T-cell (primary cell): ENCODE measurements around the gene CASR. TPM values are rescaled to one million over a fixed set of nuclear protein-coding genes. Genes with fewer than 3 reads are reported as not detected.

ENCODE experiments used
- ATAC-seq, 4 experiments: fragments of 200-7000 bp in 3 of 4; fragments of 150-1000 bp in 1 of 4; cut with Tn5 transposase; replicated peaks in 1 of 4; 1 replicate in 3 of 4; 2 replicates in 1 of 4; pipeline ENCODE4 v1.10.0; 2021; ENCODE audit warnings: moderate library complexity in 3 of 4, mild to moderate bottlenecking in 2 of 4, moderate number of reproducible peaks in 1 of 4
- CTCF ChIA-PET, 2 donors: fragments of 300-600 bp; sonication (Branson Sonifier 250); formaldehyde crosslinking; loops; one replicate each; lab custom pipeline; 2022; ENCODE audit warnings: antibody characterized with exemption in 2 of 2; lab: Charles Lee
- POLR2A ChIA-PET, 2 donors: fragments of 300-600 bp; sonication (Branson Sonifier 250); formaldehyde crosslinking; loops; one replicate each; lab custom pipeline; 2022; ENCODE audit warnings: antibody characterized with exemption in 2 of 2; lab: Charles Lee
- DNase-seq, 35 experiments: peaks; one replicate each; pipeline versions ENCODE4 v3.0.0 to v3.0.0-alpha.2; 2013 to 2023
- H3K27ac ChIP-seq: one replicate; pipeline ENCODE4 v1.5.1; 2013; ENCODE audit warnings: low read length
- H3K27me3 ChIP-seq, 2 experiments: replicated peaks in 1 of 2; 1 replicate in 1 of 2; 2 replicates in 1 of 2; pipeline versions ENCODE4 v1.6.1 to v1.7.0; 2013; ENCODE audit warnings: low read length in 1 of 2, mixed read lengths in 1 of 2; ENCODE audit not compliant: control insufficient read depth in 2 of 2, insufficient read depth in 2 of 2; ENCODE audit errors: extremely low read depth in 1 of 2
- H3K36me3 ChIP-seq, 2 donors: 1 replicate in 1 of 2; 2 replicates in 1 of 2; pipeline versions ENCODE4 v1.6.1 to v1.7.0; 2013; ENCODE audit warnings: low read length in 1 of 2; ENCODE audit not compliant: control insufficient read depth in 2 of 2, insufficient read depth in 1 of 2; ENCODE audit errors: extremely low read depth in 1 of 2
- H3K4me1 ChIP-seq, 2 experiments: 1 replicate in 1 of 2; 2 replicates in 1 of 2; pipeline versions ENCODE4 v1.6.1 to v1.7.0; 2013; ENCODE audit warnings: low read length in 2 of 2, mixed read lengths in 1 of 2; ENCODE audit not compliant: insufficient read depth in 2 of 2, control insufficient read depth in 1 of 2; ENCODE audit errors: extremely low read depth in 1 of 2
- H3K4me3 ChIP-seq, 2 donors: 1 replicate in 1 of 2; 2 replicates in 1 of 2; pipeline versions ENCODE4 v1.5.1 to v1.7.0; 2013; ENCODE audit warnings: mild to moderate bottlenecking in 2 of 2, low read length in 1 of 2, moderate library complexity in 1 of 2; ENCODE audit not compliant: control insufficient read depth in 1 of 2; ENCODE audit errors: extremely low read depth in 1 of 2
- H3K9me3 ChIP-seq: 2 replicates; pipeline ENCODE4 v1.7.0; 2013
- H3K27ac Mint-ChIP-seq, 2 donors: one replicate each; pipeline ENCODE4 v1.8.0; 2020 to 2021; ENCODE audit warnings: mild to moderate bottlenecking in 2 of 2, mixed read lengths in 2 of 2
- H3K27me3 Mint-ChIP-seq, 2 donors: one replicate each; pipeline ENCODE4 v1.8.0; 2021 to 2022; ENCODE audit warnings: mixed read lengths in 2 of 2
- H3K36me3 Mint-ChIP-seq: one replicate; pipeline ENCODE4 v1.8.0; 2021; ENCODE audit warnings: mixed read lengths
- H3K4me1 Mint-ChIP-seq, 3 donors: one replicate each; pipeline ENCODE4 v1.8.0; 2020 to 2022; ENCODE audit warnings: mixed read lengths in 3 of 3, mild to moderate bottlenecking in 1 of 3
- H3K4me3 Mint-ChIP-seq, 3 donors: one replicate each; pipeline ENCODE4 v1.8.0; 2020 to 2022; ENCODE audit warnings: mild to moderate bottlenecking in 3 of 3, mixed read lengths in 3 of 3, moderate library complexity in 3 of 3
- H3K9me3 Mint-ChIP-seq, 3 donors: one replicate each; pipeline ENCODE4 v1.8.0; 2020 to 2022; ENCODE audit warnings: mixed read lengths in 3 of 3
- WGBS: methylation state at CpG from one replicate; pipeline ENCODE4 v1.1.5; 2013; ENCODE audit warnings: missing lambda C conversion rate; ENCODE audit not compliant: insufficient coverage; 5-methylcytosine and 5-hydroxymethylcytosine counted together
- total RNA-seq, 35 experiments: library from RNA in 6 of 35; stranded (reverse) in 6 of 35; fragments of 120-200 nt in 1 of 35; gene quantifications; one replicate each; pipeline versions ENCODE4 v1.2.1 to v1.2.4 and lab custom pipeline; 2013 to 2026

CASR gene
- total RNA-seq, 5 donors from 2014 or later (not counting 1 experiment from before 2014, with no cell fraction given) = 0.03 to 0.21 TPM; not detected in 3

DNA sequence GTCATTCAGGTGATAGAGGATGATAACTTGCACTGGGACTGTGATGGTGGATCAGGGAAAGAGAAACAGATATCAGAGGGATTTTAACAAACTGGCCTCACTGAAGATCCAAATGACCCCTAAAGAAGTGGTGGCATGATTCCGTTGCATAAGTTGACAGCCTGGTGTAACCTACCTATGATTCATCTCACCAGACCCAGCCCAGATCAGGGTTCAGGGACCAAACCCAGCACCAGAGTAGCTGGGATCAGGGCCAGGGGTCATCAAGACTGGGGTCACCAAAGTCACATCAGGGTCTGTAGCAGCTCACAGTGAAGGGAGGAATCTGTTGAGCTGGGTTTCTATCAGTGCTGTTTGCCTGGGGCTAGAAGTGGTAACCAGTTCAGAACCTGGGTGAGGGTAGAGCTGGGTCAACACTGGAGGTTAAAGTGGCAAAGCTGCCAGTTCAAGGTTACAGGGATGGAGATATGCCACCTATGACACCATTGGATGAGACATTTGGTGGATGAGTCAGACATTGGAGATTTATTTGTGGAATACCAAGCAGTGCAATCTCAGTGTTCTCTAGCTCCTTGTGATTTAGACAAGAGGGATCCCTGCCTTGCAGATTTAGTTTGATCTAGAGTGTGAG is 35.9 kb downstream of the CASR start:
- Mint-ChIP-seq H3K9me3 (peaks cover 0 to 19% (median 0%) of the 10 kb centered on the region in 3 donors), H3K27me3 (peaks cover 31 to 33% of the 10 kb centered on the region in 2 donors), H3K36me3 (no peaks in the 10 kb centered on the region), H3K4me1 (no peaks in the 10 kb centered on the region), H3K4me3 (no peak overlapping the region), H3K27ac (no peak overlapping the region)
- peaks cover 0 to 3% of the 10 kb centered on the region in 2 experiments for H3K27me3 ChIP-seq
- no peak for DNase-seq
- POLR2A ChIA-PET = no interaction called here
- H3K9me3 ChIP-seq = no peaks in the 10 kb centered on the region
- WGBS = 100% methylated on average over 1 of the region's 1 CpG
- H3K4me1 ChIP-seq = no peaks in the 10 kb centered on the region
- H3K27ac ChIP-seq = no peak overlapping the region
- CTCF ChIA-PET = no interaction called here
- ATAC-seq = no peak
- no peak overlapping the region for H3K4me3 ChIP-seq
- H3K36me3 ChIP-seq = no peaks in the 10 kb centered on the region

DNA sequence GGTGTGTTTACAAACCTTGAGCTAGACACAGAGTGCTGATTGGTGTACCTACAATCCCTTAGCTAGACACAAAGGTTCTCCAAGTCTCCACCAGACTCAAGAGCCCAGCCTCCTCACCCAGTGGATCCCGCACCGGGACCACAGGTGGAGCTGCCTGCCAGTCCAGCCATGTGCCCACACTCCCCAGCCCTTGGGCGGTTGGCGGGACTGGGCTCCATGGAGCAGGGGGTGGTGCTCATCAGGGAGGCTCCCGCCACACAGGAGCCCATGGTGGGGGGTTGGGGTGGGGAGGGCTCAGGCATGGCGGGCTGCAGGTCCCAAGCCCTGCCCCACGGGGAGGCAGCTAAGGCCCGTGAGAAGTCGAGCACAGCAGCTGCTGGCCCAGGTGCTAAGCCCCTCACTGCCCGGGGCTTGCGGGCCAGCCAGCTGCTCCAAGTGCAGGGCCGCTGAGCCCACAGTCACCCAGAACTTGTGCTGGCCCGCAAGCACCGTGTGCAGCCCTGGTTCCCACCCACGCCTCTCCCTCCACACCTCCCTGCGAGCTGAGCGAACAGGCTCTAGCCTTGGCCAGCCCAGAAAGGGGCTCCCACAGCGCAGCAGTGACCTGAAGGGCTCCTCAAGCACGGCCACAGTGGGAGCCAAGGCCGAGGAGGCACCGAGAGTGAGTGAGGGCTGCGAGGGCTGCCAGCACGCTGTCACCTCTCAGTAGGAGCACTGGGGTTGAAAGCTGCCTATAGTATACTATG is 43.7 kb downstream of the CASR start:
- Histone ChIP-seq H3K4me1 (no peaks in the 10 kb centered on the region), H3K27me3 (peaks cover 0 to 9% of the 10 kb centered on the region in 2 experiments), H3K27ac (no peak overlapping the region), H3K4me3 (no peak overlapping the region), H3K36me3 (no peaks in the 10 kb centered on the region), H3K9me3 (no peaks in the 10 kb centered on the region)
- H3K27ac Mint-ChIP-seq = no peak overlapping the region
- H3K27me3 Mint-ChIP-seq = peaks cover 2 to 3% of the 10 kb centered on the region in 2 donors
- WGBS = 90% methylated on average over 14 of the region's 23 CpGs
- H3K4me1 Mint-ChIP-seq = peaks cover 2 to 3% (median 2%) of the 10 kb centered on the region in 3 donors
- no peak for ATAC-seq
- CTCF ChIA-PET = no interaction called here
- POLR2A ChIA-PET = no interaction called here
- H3K36me3 Mint-ChIP-seq = no peaks in the 10 kb centered on the region
- no peak for DNase-seq
- no peak overlapping the region for H3K4me3 Mint-ChIP-seq
- H3K9me3 Mint-ChIP-seq = peaks cover 0 to 22% (median 3%) of the 10 kb centered on the region in 3 donors

DNA sequence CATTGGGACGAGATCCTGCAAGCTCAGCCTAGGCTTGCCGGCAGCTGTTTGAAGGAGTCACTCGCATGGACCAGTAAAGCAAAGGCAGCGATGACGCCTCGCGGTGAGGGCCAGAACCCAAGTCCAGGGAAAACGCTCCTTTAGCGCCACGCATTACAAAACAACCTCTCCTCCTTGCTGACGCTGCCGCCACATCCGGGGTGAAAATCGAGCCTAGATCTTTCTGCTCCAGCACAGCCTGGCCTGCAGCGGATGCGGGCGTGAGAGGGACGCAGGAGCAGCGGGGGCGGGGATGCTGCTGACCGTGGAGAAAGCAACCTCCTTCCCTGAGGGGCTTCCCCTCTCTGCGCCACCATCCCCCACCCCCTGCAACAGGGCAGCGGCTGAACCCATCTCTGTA is 46.7 kb downstream of the CASR start:
- 96% methylated on average over 14 of the region's 23 CpGs for WGBS
- Mint-ChIP-seq H3K4me3 (no peak overlapping the region), H3K36me3 (no peaks in the 10 kb centered on the region), H3K27me3 (peaks cover 3 to 7% of the 10 kb centered on the region in 2 donors), H3K9me3 (peaks cover 0 to 3% (median 3%) of the 10 kb centered on the region in 3 donors), H3K27ac (no peak overlapping the region), H3K4me1 (peaks cover 14 to 22% (median 15%) of the 10 kb centered on the region in 3 donors)
- ChIA-PET CTCF (no interaction called here), POLR2A (no interaction called here)
- Histone ChIP-seq H3K36me3 (no peaks in the 10 kb centered on the region), H3K27ac (no peak overlapping the region), H3K4me3 (no peak overlapping the region), H3K9me3 (no peaks in the 10 kb centered on the region), H3K27me3 (peaks cover 0 to 9% of the 10 kb centered on the region in 2 experiments), H3K4me1 (peaks cover 0 to 3% of the 10 kb centered on the region in 2 experiments)
- DNase-seq (no peak), ATAC-seq (no peak)

DNA sequence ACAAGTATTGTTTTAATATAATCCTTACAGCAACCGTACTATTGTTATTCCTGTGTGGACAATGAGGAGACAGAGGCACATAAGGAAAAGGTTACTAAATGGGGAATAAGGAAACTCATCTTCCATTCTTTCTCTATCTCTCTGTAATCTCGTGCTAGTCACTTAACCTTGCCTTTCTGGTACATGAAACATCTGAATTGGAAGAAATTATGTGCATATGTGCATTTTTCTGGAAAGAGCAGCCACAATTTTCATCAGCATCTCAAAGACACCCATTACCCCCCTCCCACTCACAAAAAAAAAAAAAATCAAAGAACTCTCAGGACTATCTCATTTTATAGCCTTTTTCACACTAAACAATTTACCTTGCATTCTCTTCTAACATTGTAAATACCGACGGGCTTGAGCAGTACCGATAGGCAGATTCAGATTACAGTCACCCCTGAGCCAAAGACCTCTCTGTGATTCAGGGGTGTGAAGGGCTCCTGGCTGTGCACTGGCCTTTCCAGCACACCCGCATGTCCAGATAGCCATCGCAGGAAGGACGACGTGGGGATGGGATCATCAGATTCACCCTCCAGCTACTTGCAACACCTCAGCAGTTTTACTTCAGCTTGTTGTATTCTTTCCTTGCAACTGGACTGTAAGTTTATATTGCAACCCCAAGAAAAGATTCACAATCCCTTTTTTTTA is 48.1 kb downstream of the CASR start:
- Mint-ChIP-seq H3K4me3 (no peak overlapping the region), H3K9me3 (no peaks in the 10 kb centered on the region), H3K27me3 (peaks cover 6 to 7% of the 10 kb centered on the region in 2 donors), H3K27ac (no peak overlapping the region), H3K4me1 (peaks cover 14 to 22% (median 15%) of the 10 kb centered on the region in 3 donors), H3K36me3 (no peaks in the 10 kb centered on the region)
- Histone ChIP-seq H3K9me3 (no peaks in the 10 kb centered on the region), H3K4me3 (no peak overlapping the region), H3K36me3 (no peaks in the 10 kb centered on the region), H3K4me1 (peaks cover 0 to 3% of the 10 kb centered on the region in 2 experiments), H3K27ac (no peak overlapping the region), H3K27me3 (peaks cover 0 to 9% of the 10 kb centered on the region in 2 experiments)
- DNase-seq (no peak), ATAC-seq (no peak)
- ChIA-PET POLR2A (no interaction called here), CTCF (no interaction called here)
- 91% methylated on average over 4 of the region's 9 CpGs for WGBS

DNA sequence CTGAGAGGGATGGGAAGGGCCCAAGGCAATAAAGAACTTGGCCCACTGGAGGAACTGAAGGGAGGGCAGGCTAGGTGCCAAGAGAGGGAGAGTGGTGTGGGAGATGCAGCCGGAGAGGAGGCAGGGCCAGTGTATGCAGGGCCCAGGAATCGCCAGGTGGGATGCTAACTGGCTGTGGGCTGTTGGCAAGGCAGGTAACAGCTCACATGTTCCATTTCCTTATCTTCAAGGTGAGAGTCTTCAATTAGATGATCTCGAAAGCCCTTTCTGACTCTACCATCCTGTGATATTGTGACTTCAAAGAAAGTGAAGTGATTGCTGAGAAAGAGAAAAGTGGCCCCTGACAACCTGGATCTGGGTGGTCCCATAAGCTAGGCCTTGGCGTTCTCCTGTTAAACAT is 49.0 kb downstream of the CASR start:
- no peak overlapping the region for H3K4me3 Mint-ChIP-seq
- no peak overlapping the region for H3K4me3 ChIP-seq

More for the DNA sequence above, 49.0 kb downstream of the CASR start:
- CTCF ChIA-PET = no interaction called here
- DNase-seq = no peak
- ATAC-seq = no peak
- H3K27me3 Mint-ChIP-seq = peaks cover 6 to 9% of the 10 kb centered on the region in 2 donors
- H3K4me1 Mint-ChIP-seq = peaks cover 14 to 22% (median 15%) of the 10 kb centered on the region in 3 donors
- Histone ChIP-seq H3K4me1 (peaks cover 0 to 3% of the 10 kb centered on the region in 2 experiments), H3K27ac (no peak overlapping the region), H3K36me3 (no peaks in the 10 kb centered on the region), H3K27me3 (peaks cover 0 to 7% of the 10 kb centered on the region in 2 experiments), H3K9me3 (no peaks in the 10 kb centered on the region)
- 100% methylated on average over 1 of the region's 4 CpGs for WGBS
- no peak overlapping the region for H3K27ac Mint-ChIP-seq
- POLR2A ChIA-PET = no interaction called here
- no peaks in the 10 kb centered on the region for H3K36me3 Mint-ChIP-seq
- H3K9me3 Mint-ChIP-seq = no peaks in the 10 kb centered on the region
